Left renal pelvis (tissue), 4 donors: ENCODE data around the gene DTD2. TPM values are rescaled to one million over a fixed set of nuclear protein-coding genes. Genes with fewer than 3 reads are reported as not detected.

ENCODE experiments used
- DNase-seq, 4 donors: peaks; one replicate each; pipeline ENCODE4 v3.0.0-alpha.2; 2013; ENCODE audit warnings: low read depth in 4 of 4, low spot score in 3 of 4
- polyA plus RNA-seq, 4 donors: library from polyadenylated mRNA; unstranded; fragments of 120-200 nt; gene quantifications; one replicate each; pipeline ENCODE4 v1.2.1, GENCODE V29; 2013; ENCODE audit not compliant: insufficient read length in 4 of 4

The DTD2 gene
- polyA plus RNA-seq, 4 donors, result 18.5 to 20.6 (median 19.2) TPM

- no peak for DNase-seq
Observed at GRCh38 chr14:31410048-31410650, 47.2 kb downstream of the DTD2 start.

- no peak for DNase-seq
Observed at GRCh38 chr14:31408421-31408820, 48.9 kb downstream of the DTD2 start.

- no peak for DNase-seq
Observed at GRCh38 chr14:31405599-31406232, 51.6 kb downstream of the DTD2 start.

GRCh38 chr14:31405106-31405505 lies 52.2 kb downstream of the DTD2 start:
- no peak for DNase-seq

- DNase-seq, result no peak
Observed at GRCh38 chr14:31403707-31404106, 53.6 kb downstream of the DTD2 start.

- no peak for DNase-seq
Observed at GRCh38 chr14:31402764-31403439, 54.4 kb downstream of the DTD2 start.

- DNase-seq, result no peak
Observed at GRCh38 chr14:31401369-31401932, 55.9 kb downstream of the DTD2 start.

- DNase-seq, result no peak
Observed at GRCh38 chr14:31400031-31400638, 57.2 kb downstream of the DTD2 start.

Other genes with a start within 250 kb of the DTD2 start
- 100 to 1,000 TPM; 162 to 195 (median 169) TPM for gene HECTD1, start 249.7 kb downstream of the DTD2 start, polyA plus RNA-seq
- 10 to 100 TPM; 18.8 to 22.0 (median 19.4) TPM for gene HEATR5A, start 37.0 kb downstream of the DTD2 start, polyA plus RNA-seq
- gene GPR33, start 30.5 kb upstream of the DTD2 start, polyA plus RNA-seq, result not detected
- gene NUBPL, start 103.9 kb upstream of the DTD2 start, polyA plus RNA-seq, result 10 to 100 TPM; 13.8 to 19.4 (median 15.4) TPM